Right lung (tissue), 5 donors: ENCODE measurements around the gene REXO1. TPM values are rescaled to one million over a fixed set of nuclear protein-coding genes. Genes with fewer than 3 reads are reported as not detected.
A peak's percentile ranks its signal among the peaks of the same experiment; 100 is the strongest.

ENCODE experiments used
- DNase-seq, 2 donors: peaks; one replicate each; pipeline ENCODE4 v3.0.0-alpha.2; 2013
- polyA plus RNA-seq, 5 donors: library from polyadenylated mRNA; unstranded; fragments of 120-200 nt; gene quantifications; one replicate each; pipeline versions ENCODE4 v1.2.1 to v1.2.3, GENCODE V29; 2013; ENCODE audit warnings: inconsistent platforms in 1 of 5, low replicate concordance in 1 of 5; ENCODE audit not compliant: insufficient read length in 5 of 5, insufficient read depth in 1 of 5

Gene REXO1
- polyA plus RNA-seq, 5 donors: 14.3 to 29.4 (median 21.7) TPM

DNA sequence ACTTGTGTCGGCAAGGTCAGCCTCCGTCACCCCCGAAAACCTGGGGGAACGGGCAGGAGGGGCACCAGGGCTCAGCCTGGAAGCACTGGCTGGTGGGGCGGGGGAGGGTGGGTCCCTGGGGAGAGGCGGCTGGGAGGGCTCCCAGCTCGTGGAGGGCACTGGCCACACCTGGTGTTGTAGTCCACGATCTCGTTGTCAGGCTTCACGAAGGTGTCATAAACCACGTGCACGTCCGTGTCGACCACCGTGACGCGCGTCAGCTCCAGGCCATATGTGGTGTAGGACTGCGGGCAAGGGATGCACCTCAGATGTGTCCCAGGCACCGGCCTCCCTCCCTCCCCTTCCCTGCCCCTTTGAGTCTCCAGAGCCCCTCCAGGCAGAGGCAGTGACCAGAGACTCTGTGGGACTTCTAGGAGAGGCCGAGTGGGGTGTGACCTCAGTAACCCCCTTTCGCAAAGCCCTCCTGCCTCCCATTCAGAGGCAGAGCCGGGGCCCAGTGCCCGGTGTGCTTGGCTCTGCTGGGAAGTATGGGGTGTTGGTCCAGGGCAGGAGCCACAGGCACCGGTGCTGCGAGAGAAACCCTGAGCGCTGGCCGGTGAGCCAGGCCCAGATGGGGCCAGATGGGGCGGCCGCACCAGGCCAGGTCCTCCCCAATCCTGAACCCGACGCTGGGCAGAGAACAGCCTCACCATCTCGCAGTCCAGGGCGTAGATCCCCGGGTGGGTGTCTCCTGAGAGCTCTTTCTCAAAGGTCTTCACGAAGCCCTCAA lies 31.6 kb downstream of the REXO1 start:
- no peak for DNase-seq

DNA sequence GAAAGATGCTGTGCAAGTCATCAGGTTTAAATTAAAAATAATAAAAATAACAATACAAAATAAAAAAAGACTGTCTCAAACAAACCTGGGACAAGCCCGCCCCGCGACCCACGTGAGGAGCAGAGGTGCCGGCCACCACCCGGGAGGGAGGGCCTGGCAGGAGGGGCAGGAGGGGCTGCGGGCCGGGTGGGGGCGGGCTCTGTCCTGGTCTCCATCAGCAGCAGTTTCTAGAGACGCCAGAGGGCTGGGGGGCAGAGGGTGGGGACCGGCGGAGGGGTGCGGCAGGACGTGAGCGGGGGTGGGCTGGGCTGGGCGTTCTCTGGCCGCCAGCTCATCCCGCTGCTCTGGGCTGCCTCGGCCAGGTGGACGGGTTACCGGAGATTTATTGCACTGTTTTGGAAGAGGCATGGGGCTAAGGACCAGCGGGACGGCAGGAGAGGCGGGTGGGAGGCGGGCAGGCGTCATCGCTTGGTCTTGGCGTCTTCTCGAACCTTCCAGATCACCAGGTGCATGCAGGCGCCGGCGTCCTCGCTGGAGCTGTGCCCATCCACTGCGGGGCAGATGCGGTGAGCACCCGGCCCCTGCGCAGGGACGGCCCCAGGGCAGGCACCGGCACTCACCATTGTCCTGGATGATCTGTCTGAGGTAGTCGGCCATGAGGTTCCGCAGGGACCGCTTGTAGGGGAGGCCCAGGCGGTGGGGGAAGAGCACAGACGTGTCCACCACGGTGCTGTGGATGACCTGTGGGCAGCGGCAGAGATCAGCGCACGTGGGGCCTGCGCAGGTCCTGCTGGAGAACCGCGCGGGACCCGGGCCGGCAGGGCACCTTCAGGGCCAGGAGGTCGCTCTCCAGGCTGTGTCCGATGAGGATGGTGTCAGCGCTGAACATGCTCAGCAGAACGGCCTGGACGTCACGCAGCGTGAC lies 32.4 kb downstream of the REXO1 start:
- DNase-seq: no peak

DNA sequence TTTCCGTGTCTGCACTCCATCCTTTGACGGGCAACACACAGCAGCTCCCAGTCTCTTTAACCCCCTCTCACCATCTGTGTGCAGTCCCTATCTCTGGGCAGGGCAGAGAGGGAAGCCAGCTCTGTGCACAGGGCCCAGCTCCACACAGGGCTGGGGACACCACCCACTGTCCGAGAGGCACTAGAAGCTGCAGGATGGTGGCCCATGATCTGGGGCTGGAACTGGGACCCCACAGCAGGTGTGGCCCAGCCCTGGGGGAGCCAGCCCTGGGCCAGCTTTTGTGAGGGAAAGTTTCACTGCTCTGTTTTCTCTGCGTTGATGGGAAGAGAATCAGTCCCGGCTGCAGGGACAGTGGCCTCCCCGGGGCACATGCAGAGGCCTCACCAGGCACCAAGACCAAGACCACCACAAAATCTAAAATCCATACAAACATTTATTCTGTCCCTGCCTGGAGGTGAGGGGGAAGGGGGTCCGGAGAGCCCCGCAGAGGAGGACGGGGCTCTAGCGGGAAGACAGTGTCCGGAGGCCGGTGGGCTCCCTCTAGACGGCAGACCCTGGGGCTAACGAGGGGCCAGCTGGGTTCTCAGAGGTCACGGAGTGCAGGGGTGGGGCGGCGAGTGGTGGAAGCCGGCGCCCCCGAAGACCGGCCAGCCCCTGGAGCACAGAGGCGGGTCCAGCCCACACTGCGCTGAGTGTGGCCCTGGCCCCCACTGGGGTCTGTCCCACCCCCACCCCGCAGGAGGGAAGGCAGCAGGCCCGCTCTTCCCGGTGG lies 33.3 kb downstream of the REXO1 start:
- DNase-seq: no peak

GRCh38 chr19:1814391-1814790 lies 33.9 kb downstream of the REXO1 start:
- no peak for DNase-seq

DNA sequence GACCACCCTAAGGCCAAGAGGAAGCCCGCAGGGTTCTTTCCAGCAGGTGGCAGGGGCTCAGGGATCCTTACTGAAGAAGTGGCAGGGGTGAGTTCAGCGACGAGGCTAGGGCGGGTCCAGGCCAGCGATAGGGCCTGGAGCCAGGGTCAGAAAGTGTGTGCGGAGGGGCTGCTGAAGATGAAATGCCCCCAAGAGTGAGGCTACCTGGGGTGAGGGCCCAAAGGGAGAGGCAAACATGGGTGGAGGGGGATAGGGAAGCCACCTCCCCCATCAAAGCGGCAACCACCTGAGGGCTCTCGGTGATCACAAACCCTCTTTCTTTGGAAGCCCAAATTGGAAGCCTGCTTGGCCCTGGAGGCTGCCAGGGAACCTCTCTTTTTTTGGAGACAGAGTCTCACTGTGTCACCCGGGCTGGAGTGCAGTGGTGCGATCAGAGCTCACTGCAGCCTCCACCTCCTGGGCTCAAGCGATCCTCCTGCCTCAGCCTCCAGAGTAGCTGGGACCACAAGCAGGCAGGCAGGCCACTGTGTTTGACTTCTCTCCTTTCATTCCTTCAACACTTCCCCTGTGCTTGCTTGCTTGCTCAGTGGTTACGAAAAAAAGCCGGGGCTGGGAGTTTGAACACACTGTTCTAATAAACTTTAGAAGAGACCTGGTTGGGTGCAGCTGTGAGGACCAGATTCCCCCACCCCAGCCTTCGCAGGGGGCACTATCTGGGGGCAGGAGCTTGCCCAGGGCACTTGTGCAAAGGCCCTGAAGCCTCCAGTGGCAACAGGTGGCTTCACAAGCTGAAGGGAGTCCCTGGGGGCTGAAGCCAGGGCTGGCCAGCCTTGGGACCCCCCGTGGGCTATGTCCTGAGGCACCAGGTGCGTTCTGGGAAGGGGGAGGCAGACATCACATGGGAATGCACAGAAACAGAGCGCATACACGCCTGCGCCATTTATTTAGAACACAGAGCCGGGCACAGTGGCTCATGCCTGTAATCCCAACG lies 34.8 kb downstream of the REXO1 start:
- DNase-seq: no peak

GRCh38 chr19:1812426-1813191 lies 35.7 kb downstream of the REXO1 start:
- DNase-seq: peak; percentile 78

DNA sequence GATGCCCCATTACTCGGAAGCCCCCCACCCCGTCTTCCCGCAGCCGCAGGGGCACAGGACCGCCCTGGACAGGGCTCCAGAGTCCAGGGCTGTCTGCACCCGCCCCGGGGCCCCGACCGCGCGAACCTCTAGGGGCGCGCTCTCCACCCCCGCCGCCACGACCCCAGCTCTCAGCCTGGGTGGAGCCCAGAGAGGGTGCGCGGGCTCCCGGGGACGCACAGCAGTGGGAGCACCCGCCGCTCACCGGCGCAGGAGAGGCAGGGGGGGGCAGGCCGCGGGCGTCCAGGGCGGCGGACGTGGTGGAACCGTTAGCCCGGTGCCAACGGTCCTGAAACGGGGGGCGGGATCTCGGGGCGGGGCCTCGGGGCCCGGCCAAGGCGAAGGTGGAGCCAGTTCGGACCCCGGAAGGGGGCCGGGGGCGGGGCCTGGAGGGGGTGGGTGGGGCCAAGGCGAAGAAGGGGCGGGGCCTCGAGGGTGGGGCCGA lies 36.3 kb downstream of the REXO1 start, which contains the start of gene ATP8B3:
ATP8B3 (minus strand) TSS at position 335 of the 484 bp plus-strand sequence. CDS start 540 bp downstream, outside the sequence.
- peak in 1 of 2 donors; percentile 24 for DNase-seq

DNA sequence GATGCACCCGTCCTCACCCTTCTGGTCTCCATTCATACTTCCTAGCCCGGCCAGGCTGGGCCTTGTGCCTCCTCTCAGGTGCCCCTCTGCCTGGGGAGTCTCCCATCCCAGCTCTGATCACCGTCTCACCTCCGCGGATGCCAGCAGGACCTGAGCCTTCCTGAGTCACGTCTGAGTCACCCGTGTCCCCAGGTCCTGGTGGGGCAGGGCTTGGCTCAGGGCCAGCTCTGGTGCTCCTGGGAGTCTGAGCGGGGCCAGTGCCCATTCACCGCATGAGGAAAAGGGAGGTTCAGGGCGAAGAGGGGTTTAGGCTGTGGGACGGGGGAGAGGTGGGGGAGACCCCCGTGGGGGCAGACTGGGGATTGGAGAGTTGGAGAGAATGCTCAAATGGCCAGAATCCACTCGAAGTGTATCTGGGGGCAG lies 36.8 kb downstream of the REXO1 start:
- no peak for DNase-seq

GRCh38 chr19:1810439-1811160 lies 37.7 kb downstream of the REXO1 start:
- no peak for DNase-seq

GRCh38 chr19:1809678-1810077 lies 38.6 kb downstream of the REXO1 start:
- DNase-seq: no peak

- no peak for DNase-seq
Observed at GRCh38 chr19:1808395-1808731, 39.9 kb downstream of the REXO1 start.

GRCh38 chr19:1807695-1808394 lies 40.4 kb downstream of the REXO1 start:
- no peak for DNase-seq

DNA sequence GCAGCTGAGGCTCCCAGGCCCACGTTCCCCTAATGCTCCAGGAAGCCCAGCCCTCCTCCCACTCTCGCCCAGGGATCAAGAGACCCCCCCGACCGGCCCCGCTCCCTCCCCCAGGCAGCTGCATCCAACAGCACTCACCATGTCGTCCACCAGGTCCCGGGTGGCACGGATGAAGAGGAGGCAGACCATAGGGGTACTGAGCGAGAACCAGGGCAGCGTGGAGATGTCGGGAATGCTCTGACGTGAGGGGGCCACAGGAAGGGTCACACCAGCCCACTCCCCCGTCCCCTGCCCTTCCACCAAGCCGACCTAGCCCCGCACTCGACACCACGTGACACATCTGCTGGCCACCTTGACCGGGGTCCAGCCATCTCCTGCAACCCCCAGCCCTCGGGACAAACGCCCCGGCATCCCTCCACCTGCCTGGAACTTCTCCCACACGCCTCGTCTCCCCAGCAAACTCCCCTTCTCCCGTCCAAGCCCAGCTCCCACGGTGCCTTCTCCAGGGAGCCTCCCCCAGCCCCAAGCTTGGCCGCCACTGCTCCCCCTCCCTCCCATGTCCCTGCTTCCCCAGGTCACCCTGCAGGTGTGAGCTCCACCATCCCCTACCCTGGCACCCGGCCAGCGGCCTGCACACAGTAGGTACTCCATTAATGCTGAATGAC lies 41.1 kb downstream of the REXO1 start:
- DNase-seq: no peak

DNA sequence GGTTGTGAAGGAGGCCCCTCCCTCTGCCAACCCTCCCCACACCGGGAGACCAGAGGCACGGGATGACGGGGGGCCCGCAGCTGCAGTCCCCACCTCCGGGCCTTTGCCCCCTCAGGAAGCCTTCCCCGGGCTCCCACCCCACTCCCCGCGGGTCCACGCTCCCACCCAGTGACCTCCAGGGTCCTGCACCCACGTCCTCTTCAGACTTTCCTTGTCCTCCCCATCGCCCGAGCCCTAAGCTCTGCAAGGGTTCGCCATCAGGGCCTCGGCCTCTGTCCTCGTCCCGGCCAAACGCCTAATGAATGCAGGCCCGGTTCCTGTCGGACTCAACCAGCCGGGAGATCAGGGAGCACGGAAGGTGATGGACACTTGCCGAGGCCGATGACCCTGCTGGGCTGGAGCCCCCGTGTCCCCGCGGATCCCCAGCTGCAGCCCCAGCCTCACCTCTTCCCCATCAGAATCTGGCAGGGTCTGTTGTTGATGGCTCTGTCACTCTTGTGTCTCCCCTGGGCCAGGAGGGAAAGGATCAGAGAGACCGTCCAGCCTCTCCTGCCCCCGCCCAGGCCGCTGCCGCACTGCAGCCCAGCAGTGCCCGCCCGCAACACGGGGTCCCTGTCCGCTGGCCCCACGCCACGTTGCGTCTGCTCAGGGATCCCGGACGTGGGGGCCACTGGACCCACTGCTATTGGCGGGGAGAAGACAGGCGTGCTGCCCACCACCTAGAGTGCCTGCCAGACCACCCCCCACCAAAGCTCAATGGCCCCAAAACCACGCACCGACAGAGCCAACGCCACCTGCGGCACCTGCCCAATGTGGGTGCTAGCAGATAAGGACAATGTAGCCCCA lies 41.9 kb downstream of the REXO1 start:
- DNase-seq: no peak

DNA sequence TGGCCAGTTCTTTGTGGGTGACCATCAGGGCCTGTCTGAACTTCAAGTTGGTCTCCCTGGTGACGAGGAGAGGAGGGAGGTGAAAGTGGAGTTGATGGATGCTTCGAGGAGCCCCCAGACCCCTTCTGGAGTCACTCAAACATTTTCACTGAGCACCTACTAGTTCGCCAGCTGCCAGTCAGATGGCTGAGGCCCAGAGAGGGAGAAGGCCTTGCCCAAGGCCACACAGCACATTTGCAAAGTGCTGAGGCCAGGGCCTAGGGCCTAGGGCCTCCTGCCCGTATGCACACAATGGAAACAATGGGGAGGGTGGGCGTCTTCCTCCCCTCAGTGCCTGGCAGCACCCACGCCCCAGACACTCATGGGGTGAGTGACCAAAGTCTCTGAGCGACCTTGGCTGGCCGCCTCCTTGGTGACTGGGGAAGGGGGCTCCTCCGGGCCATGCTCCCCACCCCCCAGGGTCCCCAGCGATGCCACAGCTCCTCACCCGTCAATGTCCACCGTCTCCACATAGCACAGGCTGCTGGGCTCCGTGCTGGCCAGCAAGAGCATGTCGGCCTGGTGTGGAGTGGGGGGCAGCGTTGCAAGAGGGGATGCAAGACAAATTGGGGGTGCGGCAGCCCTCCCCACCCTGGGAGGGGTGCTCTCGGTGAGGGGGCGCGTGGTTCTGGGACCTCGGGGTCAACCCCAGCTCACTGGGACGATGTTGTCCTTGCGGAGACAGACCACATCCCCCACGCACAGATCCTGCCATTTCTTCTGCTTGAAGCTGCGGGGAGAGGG lies 42.7 kb downstream of the REXO1 start:
- DNase-seq: no peak

DNA sequence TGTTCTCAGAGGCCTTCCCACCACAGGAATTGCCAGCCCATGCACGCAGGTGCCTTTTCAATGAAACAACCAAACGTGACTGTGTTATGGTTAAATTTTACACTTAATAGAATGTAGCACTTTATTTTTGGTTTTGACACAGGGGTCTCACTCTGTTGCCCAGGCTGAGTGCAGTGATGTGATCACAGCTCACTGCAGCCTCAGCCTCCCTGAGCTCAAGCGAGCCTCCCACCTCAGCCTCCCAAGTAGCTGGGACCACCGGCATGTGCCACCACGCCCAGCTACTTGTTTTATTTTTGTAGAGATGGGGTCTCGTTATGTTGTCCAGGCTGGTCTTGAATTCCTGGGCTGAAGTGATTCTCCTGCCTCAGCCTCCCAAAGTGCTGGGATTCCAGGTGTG lies 43.4 kb downstream of the REXO1 start:
- no peak for DNase-seq
